GM12878 (cell line): ENCODE data around the gene RALGPS1. TPM values are rescaled to one million over a fixed set of nuclear protein-coding genes. Genes with fewer than 3 reads are reported as not detected.

Source experiments
- ATAC-seq: fragments of 200-7000 bp; cut with Tn5 transposase; 3 replicates; pipeline ENCODE4 v1.9.1; 2020; ENCODE audit warnings: mild to moderate bottlenecking, moderate library complexity
- BruUV-seq: library from RNA; stranded (reverse); fragments of 400-500 nt; replicated peaks from 2 replicates; lab custom pipeline; 2021; lab: Mats Ljungman, UMichigan
- CTCF ChIA-PET: fragments of 300-600 bp; sonication (Branson Sonifier 250); formaldehyde crosslinking; extraction: SDS; loops from one replicate; lab custom pipeline; 2021; ENCODE audit warnings: inconsistent platforms; lab: Yijun Ruan, JAX
- POLR2A ChIA-PET: fragments of 350-600 bp; formaldehyde crosslinking; extraction: SDS; loops from one replicate; lab custom pipeline; 2021; ENCODE audit warnings: inconsistent platforms; lab: Charles Lee
- RAD21 ChIA-PET: fragments of 300-600 bp; sonication (Branson Sonifier 250); formaldehyde crosslinking; loops from one replicate; lab custom pipeline; 2023; ENCODE audit warnings: antibody characterized with exemption; ENCODE audit not compliant: unreplicated experiment; lab: Charles Lee
- SMC1A ChIA-PET: fragments of 300-600 bp; sonication (Branson Sonifier 250); formaldehyde crosslinking; loops from one replicate; lab custom pipeline; 2023; ENCODE audit not compliant: unreplicated experiment, uncharacterized antibody; lab: Charles Lee
- DNase-seq: peaks from one replicate; pipeline ENCODE4 v3.0.0-alpha.2; 2011; ENCODE audit warnings: low read depth, low spot score
- FAIRE-seq: peaks from 3 replicates; lab custom pipeline; 2011; peaks lifted over from hg19 to GRCh38; lab: Jason Lieb, UNC
- H2AFZ ChIP-seq: 2 replicates; pipeline ENCODE4 v1.6.0; 2011; ENCODE audit warnings: low read depth, low read length, control low read depth; ENCODE audit not compliant: control insufficient read depth
- H3K27ac ChIP-seq: 2 replicates; pipeline ENCODE4 v1.5.1; 2011; ENCODE audit warnings: control low read depth; ENCODE audit not compliant: control insufficient read depth, insufficient read depth
- H3K27me3 ChIP-seq, 2 experiments: replicated peaks in 1 of 2; 2 replicates each; pipeline versions ENCODE4 v1.6.0 to v1.6.1; 2011; ENCODE audit warnings: low read length in 1 of 2; ENCODE audit not compliant: control insufficient read depth in 2 of 2, insufficient read depth in 2 of 2
- H3K36me3 ChIP-seq, 2 experiments: 2 replicates each; pipeline ENCODE4 v1.5.1; 2011; ENCODE audit warnings: low read length in 1 of 2; ENCODE audit not compliant: control insufficient read depth in 2 of 2, insufficient read depth in 2 of 2
- H3K4me1 ChIP-seq: 2 replicates; pipeline ENCODE4 v1.6.1; 2011; ENCODE audit warnings: mild to moderate bottlenecking, low read length, moderate library complexity, mixed read lengths; ENCODE audit not compliant: control insufficient read depth, insufficient read depth
- H3K4me2 ChIP-seq: 2 replicates; pipeline ENCODE4 v1.6.0; 2011; ENCODE audit warnings: control low read depth; ENCODE audit not compliant: control insufficient read depth, insufficient read depth
- H3K4me3 ChIP-seq: fragments of 200-600 bp; sonication (generic); 2 replicates; pipeline ENCODE4 v1.5.1; 2016
- H3K79me2 ChIP-seq: 2 replicates; pipeline ENCODE4 v1.6.0; 2011; ENCODE audit warnings: low read length; ENCODE audit not compliant: control insufficient read depth, insufficient read depth
- H3K9ac ChIP-seq: 2 replicates; pipeline ENCODE4 v1.8.0; 2011; ENCODE audit warnings: low read length, control low read depth, mixed read lengths; ENCODE audit not compliant: control insufficient read depth, insufficient read depth
- H3K9me3 ChIP-seq: replicated peaks from 3 replicates; pipeline ENCODE4 v1.5.1; 2011; ENCODE audit warnings: mild to moderate bottlenecking, low read length; ENCODE audit not compliant: control insufficient read depth, insufficient read depth
- H4K20me1 ChIP-seq: 2 replicates; pipeline ENCODE4 v1.6.0; 2011; ENCODE audit not compliant: control insufficient read depth, insufficient read depth
- BACH1 ChIP-seq: fragments of 450-650 bp; IDR thresholded peaks from 2 replicates; pipeline ENCODE4 v1.6.1; 2017; ENCODE audit warnings: mild to moderate bottlenecking, borderline replicate concordance
- CTCF ChIP-seq, 3 experiments: IDR thresholded peaks in 2 of 3; conservative IDR thresholded peaks in 1 of 3; 2 replicates each; pipeline ENCODE4 v1.5.1; 2011; ENCODE audit warnings: low read depth in 3 of 3, low read length in 3 of 3, mild to moderate bottlenecking in 3 of 3, control low read depth in 2 of 3, moderate library complexity in 2 of 3, inconsistent platforms in 1 of 3, mixed read lengths in 1 of 3; ENCODE audit not compliant: control insufficient read depth in 2 of 3, insufficient read depth in 1 of 3; ENCODE audit errors: extremely low read depth in 1 of 3
- ETV6 ChIP-seq, 2 experiments: fragments of 450-650 bp in 1 of 2; IDR thresholded peaks in 1 of 2; conservative IDR thresholded peaks in 1 of 2; 2 replicates each; pipeline ENCODE4 v1.6.1; 2014; ENCODE audit warnings: antibody characterized with exemption in 1 of 2, borderline replicate concordance in 1 of 2, low read depth in 1 of 2, mild to moderate bottlenecking in 1 of 2, moderate library complexity in 1 of 2
- KAT2A ChIP-seq: conservative IDR thresholded peaks from 2 replicates; pipeline ENCODE4 v1.6.1; 2011; ENCODE audit warnings: low read depth, low read length; ENCODE audit not compliant: control insufficient read depth
- MAX ChIP-seq: IDR thresholded peaks from 2 replicates; pipeline ENCODE4 v1.6.1; 2012; ENCODE audit warnings: low read depth, low read length, improper control_type of control experiment
- MEF2B ChIP-seq: fragments of 450-650 bp; IDR thresholded peaks from 2 replicates; pipeline ENCODE4 v1.6.1; 2018; ENCODE audit warnings: mild to moderate bottlenecking, moderate library complexity; ENCODE audit not compliant: partially characterized antibody, poor library complexity, severe bottlenecking
- MLLT1 ChIP-seq: fragments of 450-650 bp; IDR thresholded peaks from 2 replicates; pipeline ENCODE4 v1.6.1; 2016; ENCODE audit warnings: mild to moderate bottlenecking
- MYB ChIP-seq: fragments of 150-350 bp; IDR thresholded peaks from 2 replicates; pipeline ENCODE4 v1.6.1; 2014; ENCODE audit warnings: mild to moderate bottlenecking, low read depth, low read length, borderline replicate concordance
- PKNOX1 ChIP-seq: fragments of 450-650 bp; IDR thresholded peaks from 2 replicates; pipeline ENCODE4 v1.6.1; 2016; ENCODE audit warnings: mild to moderate bottlenecking
- POLR2AphosphoS5 ChIP-seq: IDR thresholded peaks from 2 replicates; pipeline ENCODE4 v1.6.1; 2011; ENCODE audit warnings: mild to moderate bottlenecking, low read length, inconsistent platforms
- SMAD1 ChIP-seq: fragments of 450-650 bp; IDR thresholded peaks from 2 replicates; pipeline ENCODE4 v1.6.1; 2018; ENCODE audit warnings: mild to moderate bottlenecking, low read depth; ENCODE audit not compliant: partially characterized antibody
- SMAD5 ChIP-seq: IDR thresholded peaks from 2 replicates; pipeline ENCODE4 v1.6.1; 2016; ENCODE audit warnings: antibody characterized with exemption, low read depth
- SRF ChIP-seq, 2 experiments: IDR thresholded peaks; 2 replicates each; pipeline ENCODE4 v1.6.1; 2011; ENCODE audit warnings: low read depth in 2 of 2, low read length in 2 of 2, mild to moderate bottlenecking in 1 of 2, moderate library complexity in 1 of 2
- STAT3 ChIP-seq: IDR thresholded peaks from 2 replicates; pipeline ENCODE4 v1.6.1; 2011; ENCODE audit warnings: low read depth, low read length, improper control_type of control experiment
- TCF12 ChIP-seq: IDR thresholded peaks from 2 replicates; pipeline ENCODE4 v1.6.1; 2011; ENCODE audit warnings: low read depth, mild to moderate bottlenecking, low read length
- USF2 ChIP-seq: IDR thresholded peaks from 2 replicates; pipeline ENCODE4 v1.6.1; 2011; ENCODE audit warnings: low read depth, low read length, improper control_type of control experiment, borderline replicate concordance
- WGBS: methylation state at CpG from one replicate; pipeline ENCODE4 v1.1.6; 2016; ENCODE audit warnings: low lambda C conversion rate; ENCODE audit not compliant: insufficient replicate concordance, insufficient coverage; ENCODE audit errors: missing lambda C conversion rate; 5-methylcytosine and 5-hydroxymethylcytosine counted together
- in situ Hi-C: fragments of 300-500 bp; cut with MboI; formaldehyde crosslinking; loops from 9 replicates; pipeline ENCODE4 v1.14.3; 2018; ENCODE audit warnings: mixed read lengths
- intact Hi-C: fragments of 100-400 bp; cut with micrococcal nuclease; formaldehyde crosslinking; loops from one replicate; pipeline ENCODE4 v1.14.2; 2022; ENCODE audit not compliant: unreplicated experiment
- polyA plus RNA-seq, 11 experiments: library from polyadenylated mRNA; depleted of rRNA in 4 of 11; unstranded in 6 of 11; stranded (reverse) in 5 of 11; fragments of >200 nt; fragmentation: Nextera tagmentation in 4 of 11; fragmentation: Illumina TruSeq in 1 of 11; extraction: Ambion mirVana in 4 of 11; extraction: Trizol in 1 of 11; gene quantifications; 1 replicate in 1 of 11; 2 replicates in 10 of 11; pipeline versions ENCODE4 v1.2.1 to v1.2.3, GENCODE V29; 2011 to 2016; ENCODE audit warnings: inconsistent platforms in 2 of 11, missing spikeins in 2 of 11, low read depth in 1 of 11
- total RNA-seq, 4 experiments: library from RNA; depleted of rRNA in 3 of 4; stranded (reverse); fragments of >200 nt in 3 of 4; fragmentation: Illumina TruSeq in 1 of 4; extraction: Trizol in 1 of 4; gene quantifications; 2 replicates each; pipeline versions ENCODE4 v1.2.1 to v1.2.3, GENCODE V29; 2013 to 2021

The RALGPS1 gene
- total and polyA plus RNA-seq, 10 of the 15 experiments (the other 5 are each of a cell fraction or from before 2014, with no cell fraction given): 0.13 to 5.6 (median 2.7) TPM

GRCh38 chr9:127121628-127122175 is 207.1 kb downstream of the RALGPS1 start:
- H3K9ac ChIP-seq: no peak overlapping the region
- intact Hi-C loops (loop anchor here (5.0 kb wide), 1 partner anchor 179 kb away; no protein-coding TSS in a partner anchor), in situ Hi-C loops (no loop called here)
- CTCF ChIA-PET: interaction anchor here (1.2 to 1.6 kb wide), 2 partner anchors 16 to 182 kb away, joined by 3 read pairs; no protein-coding TSS in a partner anchor
- DNase-seq (no peak), FAIRE-seq (no peak), ATAC-seq (no peak)
- RAD21 ChIA-PET: interaction anchor here (1.0 to 7.5 kb wide), 3 partner anchors 42 to 136 kb away, joined by 5 to 54 read pairs (median 5); no protein-coding TSS in a partner anchor
- H2AFZ ChIP-seq: no peak overlapping the region
- POLR2A ChIA-PET: interaction anchor here (1.0 kb wide), 1 partner anchor 9 kb away, joined by 3 read pairs; no protein-coding TSS in a partner anchor
- H3K4me2 ChIP-seq: no peak overlapping the region
- WGBS: 84% methylated on average over 20 of the region's 20 CpGs
- peaks cover 20% of the 10 kb centered on the region for H3K4me1 ChIP-seq
- H3K4me3 ChIP-seq: no peak overlapping the region
- no peaks in the 10 kb centered on the region for H4K20me1 ChIP-seq
- no peaks in the 10 kb centered on the region for H3K9me3 ChIP-seq
- no peak overlapping the region for H3K27ac ChIP-seq
- H3K79me2 ChIP-seq: no peaks in the 10 kb centered on the region
- no peaks in the 10 kb centered on the region for H3K36me3 ChIP-seq
- BruUV-seq: no TSS peak
- SMC1A ChIA-PET: interaction anchor here (0.7 to 1.7 kb wide), 8 partner anchors 8 to 136 kb away, joined by 3 to 5 read pairs (median 4); no protein-coding TSS in a partner anchor
- no peaks in the 10 kb centered on the region for H3K27me3 ChIP-seq
- TF ChIP-seq CTCF (IDR thresholded peaks at IDR 0.05 in 2 of 3, conservative IDR thresholded peaks at IDR 0.05 in 1 of 3; ENCODE audit: control insufficient read depth in 2 of 3, extremely low read depth in 1 of 3, insufficient read depth in 1 of 3, low read depth in 3 of 3, low read length in 3 of 3) (no peak), SMAD1 (no peak), STAT3 (no peak), MAX (no peak), MLLT1 (no peak), PKNOX1 (no peak), KAT2A (no peak), SMAD5 (no peak), SRF (IDR thresholded peaks at IDR 0.05; ENCODE audit: low read depth in 2 of 2, low read length in 2 of 2) (no peak), MEF2B (no peak), USF2 (no peak), MYB (no peak), BACH1 (no peak), POLR2AphosphoS5 (no peak), ETV6 (conservative IDR thresholded peaks at IDR 0.05 in 1 of 2, IDR thresholded peaks at IDR 0.05 in 1 of 2; ENCODE audit: borderline replicate concordance in 1 of 2, low read depth in 1 of 2) (no peak), TCF12 (no peak)
